ENCODE measurements around the gene FAM181A.

The FAM181A gene

GRCh38 chr14:93978735-93979134 is 51.6 kb downstream of the FAM181A start:
- no peak for TF ChIP-seq CTCF (conservative IDR thresholded peaks at IDR 0.05; ENCODE audit: low read length)
- no peak for DNase-seq (ENCODE audit: low read depth)

More at GRCh38 chr14:93978735-93979134, 51.6 kb downstream of the FAM181A start:
- no peak overlapping the region for H3K4me3 ChIP-seq (ENCODE audit: low read length)

All from AG10803 (cell line).